ENCODE measurements around the gene ASCC2. TPM values are rescaled to one million over a fixed set of nuclear protein-coding genes. Genes with fewer than 3 reads are reported as not detected.
A peak's percentile ranks its signal among the peaks of the same experiment; 100 is the strongest.
"Not testable (repeated sequence)": the region's sequence is repeated elsewhere in the genome, so short reads cannot be mapped to it uniquely, and the experiment has no call there.

ASCC2 gene, protein sequence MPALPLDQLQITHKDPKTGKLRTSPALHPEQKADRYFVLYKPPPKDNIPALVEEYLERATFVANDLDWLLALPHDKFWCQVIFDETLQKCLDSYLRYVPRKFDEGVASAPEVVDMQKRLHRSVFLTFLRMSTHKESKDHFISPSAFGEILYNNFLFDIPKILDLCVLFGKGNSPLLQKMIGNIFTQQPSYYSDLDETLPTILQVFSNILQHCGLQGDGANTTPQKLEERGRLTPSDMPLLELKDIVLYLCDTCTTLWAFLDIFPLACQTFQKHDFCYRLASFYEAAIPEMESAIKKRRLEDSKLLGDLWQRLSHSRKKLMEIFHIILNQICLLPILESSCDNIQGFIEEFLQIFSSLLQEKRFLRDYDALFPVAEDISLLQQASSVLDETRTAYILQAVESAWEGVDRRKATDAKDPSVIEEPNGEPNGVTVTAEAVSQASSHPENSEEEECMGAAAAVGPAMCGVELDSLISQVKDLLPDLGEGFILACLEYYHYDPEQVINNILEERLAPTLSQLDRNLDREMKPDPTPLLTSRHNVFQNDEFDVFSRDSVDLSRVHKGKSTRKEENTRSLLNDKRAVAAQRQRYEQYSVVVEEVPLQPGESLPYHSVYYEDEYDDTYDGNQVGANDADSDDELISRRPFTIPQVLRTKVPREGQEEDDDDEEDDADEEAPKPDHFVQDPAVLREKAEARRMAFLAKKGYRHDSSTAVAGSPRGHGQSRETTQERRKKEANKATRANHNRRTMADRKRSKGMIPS
- 52.2 and 97.2 TPM in 2 replicates for total RNA-seq (2014; rRNA removed; shearing (Covaris generic))

DNA sequence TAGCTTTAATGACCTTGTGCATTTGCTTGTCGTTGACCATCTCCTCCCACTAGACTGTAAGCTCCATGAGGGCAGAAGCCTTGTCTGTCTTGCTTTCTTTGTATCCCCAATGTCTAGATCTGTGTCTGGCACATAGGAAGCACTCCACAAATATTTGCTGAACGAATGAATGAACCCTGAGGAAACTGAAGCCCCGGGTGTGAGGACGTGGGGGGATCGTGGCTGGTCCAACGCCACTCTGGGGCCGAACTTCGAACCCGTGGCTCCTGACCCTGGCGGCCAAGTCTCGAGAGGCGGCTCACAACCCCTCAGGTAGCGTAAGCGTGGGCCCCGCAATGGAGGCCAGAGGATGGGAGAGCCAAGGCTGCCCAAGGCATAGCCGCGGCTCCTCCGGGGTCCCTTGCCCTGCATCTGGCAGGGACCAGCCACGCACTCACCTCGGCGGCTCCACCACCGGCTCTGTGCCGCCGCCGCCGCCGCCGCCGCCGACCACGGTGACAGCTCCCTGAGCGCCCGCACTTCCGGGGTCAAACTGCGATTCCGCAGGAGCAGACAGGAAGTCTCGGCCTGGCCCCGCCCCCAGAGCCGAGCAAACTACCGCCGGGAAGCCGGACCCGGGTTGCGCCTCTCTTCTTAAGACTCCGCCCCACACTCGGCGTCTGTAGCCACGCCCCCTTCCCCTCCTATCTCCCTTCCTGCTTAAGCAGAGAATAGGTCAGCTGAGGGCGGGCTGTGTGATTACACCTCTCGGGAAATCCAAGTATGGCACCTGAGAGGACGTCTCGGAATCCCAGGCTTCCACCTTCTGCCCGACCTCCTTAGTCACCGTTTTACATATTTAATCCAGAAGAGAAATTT, at the start of gene ASCC2:
ASCC2 (minus strand) TSS at position 534 of the 858 bp plus-strand sequence. CDS start 5,949 bp downstream, outside the sequence.
- DNase-seq (ENCODE audit: low spot score): peak; percentile 100

DNA sequence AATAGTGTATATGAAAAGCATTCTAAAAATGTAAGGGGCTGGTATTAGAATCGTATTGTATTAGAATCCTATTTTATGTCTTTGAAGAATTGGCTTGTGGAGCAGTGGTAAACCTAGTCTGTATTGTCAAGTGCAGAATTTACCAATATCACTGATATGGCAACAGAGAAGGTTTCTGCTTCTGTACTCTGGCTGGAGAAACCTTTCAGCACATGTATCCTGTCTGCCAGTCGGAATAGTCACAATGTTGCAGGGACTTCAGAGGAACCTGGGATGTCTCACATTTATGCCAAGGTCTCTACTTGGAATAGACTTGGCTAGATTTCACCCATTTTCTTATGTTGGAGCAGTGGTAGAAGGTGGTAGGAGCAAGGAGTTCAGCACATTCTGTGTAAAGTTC, 49.3 kb upstream of the ASCC2 start:
- no peak for DNase-seq (ENCODE audit: low spot score)

DNA sequence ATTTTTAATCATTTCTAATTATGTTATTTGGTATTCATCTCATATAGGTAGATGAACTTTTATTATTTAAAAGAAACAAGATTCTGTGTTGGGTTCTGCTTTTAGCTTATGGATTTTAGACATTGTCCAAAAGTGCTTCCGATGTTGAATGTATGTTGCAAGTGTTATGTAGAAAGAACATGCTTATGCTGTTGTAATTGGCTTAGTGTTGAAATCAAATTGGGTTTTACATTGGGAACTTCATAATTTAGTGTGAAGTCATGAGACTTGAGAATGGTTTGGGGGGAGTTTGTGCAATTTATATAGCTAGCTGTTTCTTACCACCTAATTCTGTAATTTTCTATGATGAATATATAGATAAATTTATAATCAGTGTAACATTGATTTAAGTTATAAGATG, 48.5 kb upstream of the ASCC2 start:
- DNase-seq (ENCODE audit: low spot score): no peak

DNA sequence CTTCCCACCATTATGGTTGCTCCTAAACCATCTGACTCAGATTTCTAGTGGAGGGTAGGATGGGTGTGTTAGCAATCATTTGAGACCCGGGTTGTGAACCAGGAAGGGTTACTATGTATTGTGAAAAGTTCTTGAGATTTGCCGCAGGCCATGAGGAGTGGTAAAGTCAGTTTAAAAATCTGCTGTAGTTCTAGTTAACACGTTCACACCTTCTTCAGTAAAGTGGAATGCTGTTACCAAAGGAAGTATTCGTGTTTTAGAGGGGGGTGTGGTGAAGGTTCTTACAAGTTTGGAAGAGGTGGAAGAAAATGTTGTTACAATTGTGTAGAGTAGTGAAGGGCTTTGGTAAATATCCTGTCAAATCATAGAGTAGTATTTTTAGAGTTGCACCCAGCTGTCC, 47.5 kb upstream of the ASCC2 start:
- no peak for DNase-seq (ENCODE audit: low spot score)

DNA sequence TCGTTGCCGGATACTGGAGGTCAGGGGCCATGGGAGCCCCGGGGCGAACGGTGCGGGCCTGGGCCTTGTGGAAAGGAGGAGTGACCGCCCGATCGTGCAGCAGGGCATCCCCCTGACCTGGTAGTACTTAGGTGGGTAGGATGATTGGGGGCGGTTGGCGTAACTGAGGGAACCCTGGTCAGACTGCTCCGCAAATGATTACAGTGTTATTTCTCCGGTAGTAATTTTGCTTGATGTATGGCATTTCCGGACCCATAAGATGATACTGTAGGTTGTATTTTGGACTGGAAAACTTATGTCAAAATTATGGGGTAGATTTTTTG, 45.7 kb upstream of the ASCC2 start:
- DNase-seq (ENCODE audit: low spot score): no peak

DNA sequence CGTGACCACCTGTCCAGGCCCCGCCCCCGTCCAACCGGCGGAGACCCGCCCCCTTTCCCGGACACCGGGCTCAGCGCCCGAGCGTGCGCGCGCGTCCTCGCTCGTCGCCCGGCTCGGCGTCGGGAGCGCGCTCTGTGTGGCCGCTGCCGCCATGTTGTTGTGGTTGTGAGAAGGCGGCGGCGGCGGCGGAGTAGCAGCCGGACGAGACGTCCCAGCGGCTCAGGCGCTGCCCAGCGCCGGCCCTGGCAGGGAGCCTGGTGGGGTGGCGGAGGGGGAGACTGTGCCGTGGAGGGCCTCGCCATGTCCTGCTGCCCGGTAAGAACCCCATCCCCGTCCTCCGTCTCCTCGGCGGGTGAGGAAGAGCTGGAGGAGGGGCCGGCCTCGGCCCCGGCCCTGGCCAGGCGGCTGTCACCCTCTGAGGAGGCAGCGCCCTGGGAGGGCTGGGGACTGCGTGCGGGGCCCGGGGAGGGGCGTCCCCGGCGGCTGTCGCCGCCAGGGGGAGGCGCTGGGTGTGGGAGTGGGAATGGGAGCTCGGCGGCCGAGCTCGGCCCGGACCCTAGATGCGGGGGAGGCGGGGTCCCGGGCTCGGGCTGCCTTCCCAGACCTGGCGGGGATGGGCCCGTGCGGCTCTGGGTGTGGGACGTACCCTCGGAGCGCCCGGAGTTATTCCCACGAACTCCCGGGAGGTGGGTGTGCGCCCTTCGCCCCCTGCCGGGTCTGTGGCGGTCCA, 45.1 kb upstream of the ASCC2 start, which contains the start of gene MTMR3:
MTMR3 (plus strand) TSS at position 130 of the 730 bp plus-strand sequence. CDS start 87,886 bp downstream, outside the sequence.
- DNase-seq (ENCODE audit: low spot score): peak; percentile 98

DNA sequence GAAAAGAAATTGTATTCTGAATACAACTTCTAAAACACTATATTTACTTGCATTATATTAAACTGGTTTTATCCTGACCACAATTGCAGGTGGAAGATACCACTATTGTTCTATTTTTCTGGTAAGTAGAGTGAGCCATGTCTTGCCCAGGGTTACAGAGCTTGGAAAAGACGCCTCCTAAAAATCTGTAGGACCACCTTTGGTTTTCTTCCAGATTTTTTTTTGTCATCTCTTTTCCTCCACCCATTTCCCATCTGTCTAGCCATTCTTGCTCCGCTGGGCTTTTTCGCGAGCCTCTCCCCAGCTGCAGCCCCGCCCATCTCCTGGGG, 44.6 kb upstream of the ASCC2 start:
- no peak for DNase-seq (ENCODE audit: low spot score)

DNA sequence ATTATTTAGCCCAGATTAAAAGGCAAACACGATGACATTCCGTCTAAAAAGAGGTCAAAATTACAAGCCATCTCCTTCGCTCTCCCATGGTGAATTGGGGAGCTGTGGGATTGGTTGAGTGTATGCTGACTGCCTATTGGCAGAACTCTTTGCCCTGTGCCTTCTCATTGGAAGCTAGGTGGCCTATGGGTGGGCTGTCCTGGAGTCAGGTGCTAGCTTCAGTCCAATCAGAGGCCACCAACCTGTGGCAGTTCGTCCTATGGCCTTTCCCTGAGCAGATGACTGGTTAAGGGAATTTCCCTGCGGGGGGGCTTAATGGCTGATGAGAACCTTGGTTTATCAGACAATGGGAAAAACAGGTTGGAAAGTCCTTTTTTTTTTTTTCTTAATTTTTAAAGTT, 41.7 kb upstream of the ASCC2 start:
- peak; percentile 15 for DNase-seq (ENCODE audit: low spot score)

DNA sequence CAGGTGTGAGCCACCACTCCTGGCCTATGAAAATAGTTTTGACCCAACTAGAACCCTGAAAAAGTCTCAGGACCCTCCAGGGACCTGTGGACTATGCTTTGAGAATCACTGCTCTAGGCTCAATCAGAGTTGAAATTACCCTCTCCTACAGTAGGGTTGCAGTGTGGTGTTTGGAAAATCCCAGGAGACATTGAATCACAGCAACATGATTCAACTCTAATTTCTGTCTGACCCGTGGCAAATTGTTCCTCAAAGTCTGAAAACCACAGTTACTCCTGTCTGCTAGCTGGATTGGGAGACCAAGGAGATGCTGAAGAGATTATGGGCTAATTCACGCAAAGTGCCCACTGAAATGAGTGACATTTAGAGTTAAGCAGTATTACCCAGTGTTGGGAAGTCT, 39.5 kb upstream of the ASCC2 start:
- no peak for DNase-seq (ENCODE audit: low spot score)

DNA sequence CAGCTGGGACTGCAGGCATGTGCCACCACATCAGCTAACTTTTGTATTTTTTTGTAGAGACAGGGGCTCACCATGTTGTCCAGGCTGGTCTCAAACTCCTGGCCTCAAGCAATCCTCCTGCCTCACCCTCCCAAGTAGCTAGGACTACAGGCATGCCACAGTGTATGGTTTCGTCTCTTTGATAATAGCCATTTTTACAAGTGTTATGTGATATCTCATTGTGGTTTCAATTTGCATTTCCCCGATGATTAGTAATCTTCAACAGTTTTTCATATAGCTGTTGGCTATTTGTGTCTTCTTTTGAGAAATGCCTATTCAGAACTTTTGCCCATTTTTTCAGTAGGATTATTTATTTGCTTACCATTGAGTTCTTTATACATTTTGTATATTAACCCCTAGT, 35.9 kb upstream of the ASCC2 start:
- no peak for DNase-seq (ENCODE audit: low spot score)

DNA sequence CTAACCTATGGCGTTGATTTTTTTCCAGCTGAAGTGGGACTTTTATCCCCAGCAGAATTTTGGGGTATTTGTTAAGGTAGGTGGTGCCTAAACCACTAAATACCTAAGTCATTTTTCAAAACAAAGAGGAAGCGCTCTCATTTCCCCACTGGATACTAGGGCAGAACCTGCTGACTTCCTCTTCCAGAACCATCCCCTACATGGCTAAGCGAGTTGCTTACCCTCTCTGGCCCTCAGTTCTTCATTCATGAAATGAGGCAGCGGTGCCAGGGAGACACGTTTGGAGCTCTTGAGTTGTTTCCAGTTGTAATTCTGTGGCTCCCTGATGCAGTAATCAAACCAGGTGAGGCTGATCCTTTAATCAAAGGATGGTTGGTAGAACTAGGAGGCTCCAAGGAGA, 34.9 kb upstream of the ASCC2 start:
- no peak for DNase-seq (ENCODE audit: low spot score)

DNA sequence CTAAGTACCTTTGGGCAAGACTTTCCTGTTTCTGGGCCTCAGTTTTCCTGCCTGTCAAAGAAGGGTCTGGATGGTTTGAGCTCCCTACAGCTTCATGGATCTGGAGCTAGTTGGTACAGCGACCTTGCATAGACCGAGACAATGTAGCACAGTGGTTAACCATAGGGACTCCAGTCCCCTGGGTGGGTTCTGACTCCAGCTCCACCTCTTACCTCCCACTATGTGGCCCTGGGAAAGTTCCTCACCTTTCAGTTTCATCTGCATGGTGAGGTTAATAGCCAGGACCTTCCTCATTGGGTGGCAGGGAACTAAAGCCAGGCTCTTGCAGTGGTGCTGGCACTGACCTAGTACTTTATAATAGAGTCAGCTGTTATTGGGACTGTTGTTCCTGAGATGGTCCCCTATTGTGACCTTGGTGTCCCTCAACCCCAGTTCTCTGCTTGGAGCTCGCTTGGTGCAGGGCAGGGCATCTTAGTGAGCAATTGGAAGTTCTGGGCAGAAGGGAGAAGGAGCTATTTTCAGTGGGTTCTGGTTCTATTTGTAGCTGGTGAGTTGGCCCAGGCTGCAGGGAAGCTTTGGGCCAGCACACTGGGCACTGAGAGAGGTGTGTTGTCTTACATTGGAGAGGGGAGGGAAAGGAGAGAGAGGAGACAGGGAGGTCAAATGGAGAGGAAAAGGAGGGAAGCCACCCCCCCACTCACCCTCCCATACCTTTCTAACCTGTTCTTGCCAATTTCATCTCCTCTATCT, 34.2 kb upstream of the ASCC2 start:
- DNase-seq (ENCODE audit: low spot score): no peak

DNA sequence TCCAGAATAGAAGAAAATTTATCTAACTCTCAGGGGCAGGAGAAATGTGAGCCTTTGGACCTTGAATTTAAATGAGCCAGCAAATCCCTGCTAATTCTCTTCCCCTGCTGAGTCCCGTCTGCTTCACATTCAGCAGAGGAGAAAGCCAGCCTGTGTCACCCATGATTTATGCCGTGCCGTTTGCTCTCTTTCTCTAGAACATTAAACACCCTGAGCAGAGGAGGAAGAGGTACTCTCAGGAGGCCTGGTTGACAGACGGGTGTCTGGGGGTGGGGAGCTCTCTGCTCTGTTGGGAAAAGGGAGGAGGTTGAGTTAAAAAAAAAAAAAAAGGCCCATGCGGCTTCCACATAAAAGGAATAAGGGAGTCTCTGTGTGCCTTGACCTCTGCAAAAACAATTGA, 33.6 kb upstream of the ASCC2 start:
- DNase-seq (ENCODE audit: low spot score): no peak

DNA sequence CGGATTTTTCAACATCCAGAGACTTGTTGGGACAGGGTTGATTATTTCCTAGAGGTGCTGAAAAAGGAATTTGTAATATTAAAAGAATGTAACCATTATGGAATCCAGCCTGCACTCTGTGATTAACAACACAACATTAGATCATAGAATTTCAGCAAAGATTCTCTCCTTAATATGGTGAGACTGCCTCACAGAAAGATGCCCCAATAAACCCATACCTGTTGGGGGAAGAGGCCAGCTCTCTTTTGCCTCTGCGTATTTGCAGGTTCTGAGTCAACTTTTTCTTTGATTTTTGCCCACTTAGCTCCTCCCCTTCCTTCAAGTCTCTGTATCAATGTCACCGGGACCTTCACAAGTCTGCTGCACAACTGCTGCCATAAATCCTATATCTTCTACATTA, 32.5 kb upstream of the ASCC2 start:
- no peak for DNase-seq (ENCODE audit: low spot score)

DNA sequence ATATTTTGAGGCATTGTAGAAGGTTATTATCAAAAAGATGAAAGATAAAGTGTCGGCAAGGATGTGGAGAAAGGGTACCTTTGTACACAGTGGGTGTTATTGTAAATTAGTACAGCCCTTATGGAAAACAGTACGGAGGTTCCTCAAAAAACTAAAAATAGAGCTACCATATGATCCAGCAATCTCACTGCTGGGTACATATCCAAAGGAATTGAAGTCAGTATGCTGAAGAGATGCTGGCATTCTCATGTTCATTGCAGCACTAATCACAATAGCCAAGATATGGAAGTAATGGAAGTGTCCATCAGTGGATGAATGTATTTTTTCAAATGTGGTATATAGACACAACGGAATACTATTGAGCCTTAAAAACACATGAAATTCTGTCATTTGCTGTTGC, 29.8 kb upstream of the ASCC2 start:
- DNase-seq (ENCODE audit: low spot score): no peak

DNA sequence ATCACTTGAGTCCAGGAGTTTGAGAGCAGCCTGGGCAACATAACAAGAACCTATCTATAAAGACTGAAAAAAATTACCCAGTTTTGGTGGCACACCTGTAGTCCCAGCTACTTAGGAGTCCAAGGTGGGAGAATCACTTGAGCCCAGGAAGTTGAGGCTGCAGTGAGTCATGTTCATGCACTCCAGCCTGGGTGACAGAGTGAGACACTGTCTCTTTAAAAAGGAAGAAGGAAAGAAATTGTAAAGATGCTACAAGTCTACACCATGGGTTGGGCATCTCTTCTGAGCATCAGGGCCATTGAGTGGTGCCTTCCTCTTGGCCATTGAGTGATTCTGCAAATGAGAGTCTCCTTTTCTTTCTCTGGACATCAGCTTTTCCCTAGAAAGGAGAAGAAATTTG, 29.2 kb upstream of the ASCC2 start:
- no peak for DNase-seq (ENCODE audit: low spot score)

DNA sequence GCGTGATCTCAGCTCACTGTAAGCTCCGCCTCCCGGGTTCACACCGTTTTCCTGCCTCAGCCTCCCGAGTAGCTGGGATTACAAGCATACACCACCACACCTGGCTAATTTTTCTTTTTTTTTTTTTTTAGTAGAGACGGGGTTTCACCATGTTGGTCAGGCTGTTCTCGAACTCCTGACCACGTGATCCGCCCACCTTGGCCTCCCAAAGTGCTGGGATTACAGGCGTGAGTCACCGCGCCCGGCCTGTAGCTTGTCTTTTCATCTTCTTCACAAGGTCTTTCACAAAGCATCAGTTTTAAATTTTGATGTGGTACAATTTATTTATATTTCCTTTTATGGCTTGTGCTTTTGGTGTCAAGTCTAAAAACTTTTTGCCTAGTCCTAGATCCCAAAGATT, 27.5 kb upstream of the ASCC2 start:
- not testable (repeated sequence) for DNase-seq (ENCODE audit: low spot score)

DNA sequence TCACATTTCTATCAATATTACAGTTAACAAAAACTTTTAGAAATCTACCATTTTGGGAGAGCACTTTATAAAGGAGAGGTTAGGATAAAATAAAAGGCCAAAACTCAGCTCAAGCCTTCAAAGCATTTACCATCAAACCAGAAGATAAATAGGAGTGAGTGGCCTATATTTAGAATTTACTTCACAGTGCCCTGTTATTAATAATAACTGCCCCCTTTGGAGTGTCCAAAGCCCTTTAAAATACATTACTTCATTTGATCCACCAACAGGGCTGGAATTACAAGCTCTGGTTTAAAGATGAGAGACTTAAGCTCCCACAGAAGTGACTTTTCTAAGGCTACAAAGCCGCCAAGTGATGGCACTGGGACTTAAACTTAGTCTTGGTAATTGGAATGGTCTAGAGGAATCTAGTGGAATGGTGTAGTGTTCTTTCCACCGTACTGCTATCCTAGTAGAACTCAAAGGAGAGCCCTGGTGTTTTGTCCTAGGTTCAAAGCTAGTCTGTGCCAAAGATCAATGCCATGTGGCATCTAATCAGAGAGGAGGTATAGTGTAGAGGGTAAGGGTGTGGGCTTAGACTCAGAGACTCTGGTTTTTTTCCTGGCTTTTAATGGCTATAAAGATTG, 23.7 kb upstream of the ASCC2 start:
- DNase-seq (ENCODE audit: low spot score): no peak

DNA sequence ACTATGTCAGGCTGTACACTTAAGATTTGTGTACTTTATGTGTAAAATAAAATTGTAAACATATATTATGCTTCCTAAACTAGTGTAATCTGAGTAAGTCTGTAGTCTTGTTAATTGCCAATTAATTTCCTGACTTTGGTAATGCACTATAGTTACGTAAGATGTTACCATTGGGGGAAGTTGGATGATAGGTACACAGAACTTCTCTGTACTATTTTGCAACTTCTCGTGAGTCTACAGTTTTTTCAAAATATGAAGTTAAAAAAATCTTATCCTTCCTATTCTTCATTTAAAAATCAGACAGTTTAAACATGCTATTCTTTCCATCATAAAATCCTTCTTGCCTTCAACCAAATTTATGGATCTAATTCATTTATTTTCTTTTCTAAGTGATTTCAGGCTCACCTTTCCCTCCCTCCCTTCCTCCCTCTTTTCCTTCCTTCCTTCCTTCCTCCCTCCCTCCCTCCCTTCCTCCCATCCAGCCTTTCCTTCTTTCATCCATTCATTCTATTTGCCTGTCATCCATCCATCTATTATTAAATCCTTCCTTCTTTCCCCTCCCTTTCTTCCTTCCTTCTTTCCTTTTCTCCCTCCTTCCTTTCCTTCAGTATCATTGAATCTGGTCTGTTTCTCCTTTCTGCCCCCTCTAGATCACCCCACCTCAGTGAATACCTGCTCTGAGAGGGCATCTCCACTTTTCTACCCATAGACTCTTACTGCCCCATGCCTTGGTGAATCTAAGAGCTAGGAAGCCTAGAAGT, 22.1 kb upstream of the ASCC2 start:
- DNase-seq (ENCODE audit: low spot score): no peak

DNA sequence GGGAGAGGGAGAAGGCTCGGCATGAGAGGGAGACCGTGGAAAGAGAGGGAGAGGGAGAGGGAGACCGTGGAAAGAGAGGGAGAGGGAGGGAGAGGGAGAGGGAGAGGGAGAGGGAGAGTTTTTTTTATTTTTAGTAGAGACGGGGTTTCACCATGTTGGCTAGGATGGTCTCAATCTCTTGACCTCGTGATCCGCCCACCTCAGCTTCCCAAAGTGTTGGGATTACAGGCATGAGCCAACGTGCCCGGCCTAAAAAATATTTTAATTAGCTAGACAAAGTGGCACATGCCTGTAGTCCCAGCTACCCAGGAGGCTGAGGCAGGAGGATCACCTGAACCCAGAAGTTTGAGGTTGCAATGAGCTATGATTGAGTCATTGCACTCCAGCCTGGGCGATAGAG, 21.0 kb upstream of the ASCC2 start:
- not testable (repeated sequence) for DNase-seq (ENCODE audit: low spot score)

All from HT-29 (cell line).